ENCODE measurements around the gene PTPRU.
"Not testable (repeated sequence)": the region's sequence is repeated elsewhere in the genome, so short reads cannot be mapped to it uniquely, and the experiment has no call there.

The PTPRU gene

GRCh38 chr1:29290414-29290985 lies 54.2 kb downstream of the PTPRU start:
- DNase-seq (ENCODE audit: low spot score) = no peak

- DNase-seq (ENCODE audit: low spot score) = no peak
These were observed 55.4 kb downstream of the PTPRU start for GRCh38 chr1:29291756-29292155.

GRCh38 chr1:29292344-29292743 lies 56.0 kb downstream of the PTPRU start:
- DNase-seq (ENCODE audit: low spot score) = no peak

- DNase-seq (ENCODE audit: low spot score) = no peak
These were observed 61.1 kb downstream of the PTPRU start for GRCh38 chr1:29297450-29297849.

- DNase-seq (ENCODE audit: low spot score) = no peak
These were observed 61.9 kb downstream of the PTPRU start for GRCh38 chr1:29298246-29298645.

- DNase-seq (ENCODE audit: low spot score) = no peak
These were observed 63.1 kb downstream of the PTPRU start for GRCh38 chr1:29299446-29299845.

GRCh38 chr1:29301732-29302131 lies 65.4 kb downstream of the PTPRU start:
- DNase-seq (ENCODE audit: low spot score) = not testable (repeated sequence)

GRCh38 chr1:29303201-29304024 lies 67.1 kb downstream of the PTPRU start:
- DNase-seq (ENCODE audit: low spot score) = no peak

- peak; percentile 33 for DNase-seq (ENCODE audit: low spot score)
These were observed 67.8 kb downstream of the PTPRU start for GRCh38 chr1:29304025-29304684.

GRCh38 chr1:29305943-29306342 lies 69.6 kb downstream of the PTPRU start:
- DNase-seq (ENCODE audit: low spot score) = peak; percentile 34

- DNase-seq (ENCODE audit: low spot score) = no peak
These were observed 70.3 kb downstream of the PTPRU start for GRCh38 chr1:29306471-29307140.

- DNase-seq (ENCODE audit: low spot score) = no peak
These were observed 72.8 kb downstream of the PTPRU start for GRCh38 chr1:29309075-29309474.

GRCh38 chr1:29309621-29310020 lies 73.3 kb downstream of the PTPRU start:
- no peak for DNase-seq (ENCODE audit: low spot score)

- no peak for DNase-seq (ENCODE audit: low spot score)
These were observed 74.4 kb downstream of the PTPRU start for GRCh38 chr1:29310616-29311180.

- no peak for DNase-seq (ENCODE audit: low spot score)
These were observed 75.2 kb downstream of the PTPRU start for GRCh38 chr1:29311352-29312030.

GRCh38 chr1:29312469-29313461 lies 76.4 kb downstream of the PTPRU start:
- no peak for DNase-seq (ENCODE audit: low spot score)

GRCh38 chr1:29314685-29315084 lies 78.4 kb downstream of the PTPRU start:
- not testable (repeated sequence) for DNase-seq (ENCODE audit: low spot score)

- no peak for DNase-seq (ENCODE audit: low spot score)
These were observed 78.9 kb downstream of the PTPRU start for GRCh38 chr1:29315262-29315661.

GRCh38 chr1:29315876-29316275 lies 79.6 kb downstream of the PTPRU start:
- no peak for DNase-seq (ENCODE audit: low spot score)

Data from HuH-7 (cell line).